ENCODE results near the gene CPXM2. TPM values are rescaled to one million over a fixed set of nuclear protein-coding genes. Genes with fewer than 3 reads are reported as not detected.

CPXM2 gene
- total RNA-seq, 1 experiment from 2014 or later = 0.12 TPM

GRCh38 chr10:123703195-123703790 lies 188.3 kb downstream of the CPXM2 start:
- DNase-seq (ENCODE audit: low read depth, low spot score) (no peak), ATAC-seq (peak; percentile 58; the same call in 1 of the 2 replicates)
- CTCF ChIA-PET = no interaction called here
- Histone ChIP-seq H3K4me2 (ENCODE audit: low read length) (no peak overlapping the region), H3K36me3 (ENCODE audit: control insufficient read depth in 1 of 2, insufficient read depth in 2 of 2, low read length in 2 of 2) (no peaks in the 10 kb centered on the region), H3K9me3 (ENCODE audit: control insufficient read depth in 1 of 2, insufficient read depth in 1 of 2, low read depth in 1 of 2, low read length in 2 of 2) (no peaks in the 10 kb centered on the region), H3K79me2 (ENCODE audit: insufficient read depth, low read length) (no peaks in the 10 kb centered on the region), H3K9me2 (ENCODE audit: insufficient read depth) (no peaks in the 10 kb centered on the region), H4K20me1 (ENCODE audit: insufficient read depth) (no peaks in the 10 kb centered on the region), H3K4me3 (replicated peaks in 1 of 2; ENCODE audit: low read depth in 1 of 2, low read length in 2 of 2) (no peak overlapping the region), H3K27me3 (ENCODE audit: insufficient read depth, low read length) (peaks cover 64% of the 10 kb centered on the region), H3K9ac (ENCODE audit: low read length) (no peak overlapping the region), H3K4me1 (ENCODE audit: control insufficient read depth in 1 of 2, insufficient read depth in 2 of 2, low read length in 2 of 2) (no peaks in the 10 kb centered on the region), H2AFZ (ENCODE audit: low read depth, low read length, poor library complexity, severe bottlenecking) (no peak overlapping the region), H3K27ac (ENCODE audit: low read depth, low read length) (no peak overlapping the region)
- RAD21 ChIA-PET (ENCODE audit: low non-redundant PET in 1 of 2, low total read pairs in 2 of 2, uncharacterized antibody in 2 of 2, unreplicated experiment in 2 of 2) = interaction anchor here in 1 of 2 experiments (0.5 kb wide), 1 partner anchor 677 kb away, joined by 7 read pairs; no protein-coding TSS in a partner anchor
- intact Hi-C loops (cut with micrococcal nuclease) = no loop called here
- TF ChIP-seq SRF (IDR thresholded peaks at IDR 0.05; ENCODE audit: low read depth) (no peak), REST (IDR thresholded peaks at IDR 0.05; ENCODE audit: low read depth) (no peak)
- POLR2A ChIA-PET = no interaction called here
- BruUV-seq (replicated peaks) = no TSS peak

Other genes starting within 250 kb of the CPXM2 start
- not detected for gene GPR26, start 225.5 kb downstream of the CPXM2 start, total RNA-seq (2021; ENCODE audit: unreplicated experiment)
- gene CHST15, start 201.8 kb upstream of the CPXM2 start, total RNA-seq (2021; ENCODE audit: unreplicated experiment) = 47.2 TPM

Measured in HCT116 (cell line).